Pericardium fibroblast (primary cell): ENCODE data around the gene CD28. TPM values are rescaled to one million over a fixed set of nuclear protein-coding genes. Genes with fewer than 3 reads are reported as not detected.

Experiments
- total RNA-seq: library from RNA; depleted of rRNA; stranded (reverse); fragments of >200 nt; gene quantifications from 2 replicates; pipeline ENCODE4 v1.2.3, GENCODE V29; 2015

Gene CD28
- total RNA-seq, result 0.12 TPM in 1 of 2 replicates, not detected in the other

GRCh38 chr2:203706403-203706802, at the start of gene CD28:
TSS of gene CD28 (plus strand) at chr2:203706639. CDS start at chr2:203706697, 58 bp downstream.

Other genes starting within 250 kb of the CD28 start
- gene RAPH1, start 171.3 kb upstream of the CD28 start, total RNA-seq, result 19.4 and 42.2 TPM in 2 replicates
- not detected in 2 replicates for gene CTLA4, start 161.1 kb downstream of the CD28 start, total RNA-seq
- not detected in 2 replicates for gene ICOS, start 230.1 kb downstream of the CD28 start, total RNA-seq